HepG2 (cell line): ENCODE results near the gene FGD3. TPM values are rescaled to one million over a fixed set of nuclear protein-coding genes. Genes with fewer than 3 reads are reported as not detected.

Experiments used
- ATAC-seq: fragments of 200-7000 bp; cut with Tn5 transposase; 3 replicates; pipeline ENCODE4 v1.9.1; 2020; ENCODE audit warnings: mild to moderate bottlenecking, moderate library complexity
- BruUV-seq: library from RNA; stranded (reverse); fragments of 400-500 nt; replicated peaks from 2 replicates; lab custom pipeline; 2021; lab: Mats Ljungman, UMichigan
- CTCF ChIA-PET: fragments of 300-600 bp; formaldehyde crosslinking; extraction: SDS; loops from one replicate; lab custom pipeline; 2021; ENCODE audit warnings: low total read pairs, inconsistent platforms, low intra/inter-chr PET ratio; lab: Yijun Ruan, JAX
- POLR2A ChIA-PET: fragments of 350-600 bp; sonication (Branson Sonifier 250); formaldehyde crosslinking; loops from one replicate; lab custom pipeline; 2020; ENCODE audit warnings: antibody characterized with exemption, inconsistent platforms; lab: Yijun Ruan, JAX
- DNase-seq: peaks from one replicate; pipeline ENCODE4 v3.0.0-alpha.2; 2015; ENCODE audit warnings: low spot score
- FAIRE-seq: peaks from 3 replicates; lab custom pipeline; 2011; peaks lifted over from hg19 to GRCh38; lab: Jason Lieb, UNC
- H2AFZ ChIP-seq: one replicate; pipeline ENCODE4 v1.6.1; 2011; ENCODE audit warnings: low read length, inconsistent platforms
- H3K27ac ChIP-seq: fragments of 300-600 bp; 3 replicates; pipeline ENCODE4 v1.8.0; 2011; ENCODE audit warnings: mixed run types, mild to moderate bottlenecking, mixed read lengths, low read length, inconsistent platforms; ENCODE audit not compliant: insufficient read depth; ENCODE audit errors: extremely low read length
- H3K27me3 ChIP-seq, 2 experiments: fragments of 200-600 bp in 1 of 2; 2 replicates in 1 of 2; 3 replicates in 1 of 2; pipeline versions ENCODE4 v1.6.0 to v1.8.0; 2011; ENCODE audit warnings: low read length in 2 of 2, mild to moderate bottlenecking in 2 of 2, moderate library complexity in 2 of 2, inconsistent platforms in 1 of 2; ENCODE audit not compliant: insufficient read depth in 2 of 2, control insufficient read depth in 1 of 2
- H3K36me3 ChIP-seq, 2 experiments: fragments of 200-600 bp in 1 of 2; replicated peaks in 1 of 2; 2 replicates in 1 of 2; 3 replicates in 1 of 2; pipeline versions ENCODE4 v1.5.1 to v1.8.0; 2011; ENCODE audit warnings: low read length in 2 of 2, inconsistent platforms in 1 of 2; ENCODE audit not compliant: insufficient read depth in 2 of 2, control insufficient read depth in 1 of 2
- H3K4me1 ChIP-seq: 2 replicates; pipeline ENCODE4 v1.5.1; 2012; ENCODE audit warnings: low read length, inconsistent platforms; ENCODE audit not compliant: insufficient read depth
- H3K4me2 ChIP-seq: 2 replicates; pipeline ENCODE4 v1.6.0; 2011; ENCODE audit warnings: low read depth, low read length, inconsistent platforms
- H3K4me3 ChIP-seq, 3 experiments: fragments of 200-600 bp in 1 of 3; sonication (generic), shearing (Covaris generic) in 1 of 3; replicated peaks in 1 of 3; 2 replicates each; pipeline ENCODE4 v1.5.1; 2011 to 2016; ENCODE audit warnings: low read length in 3 of 3, inconsistent platforms in 2 of 3, low read depth in 2 of 3, mild to moderate bottlenecking in 2 of 3, control low read depth in 1 of 3, mixed read lengths in 1 of 3; ENCODE audit not compliant: insufficient read depth in 1 of 3
- H3K79me2 ChIP-seq: one replicate; pipeline ENCODE4 v1.6.1; 2011; ENCODE audit warnings: low read length, inconsistent platforms; ENCODE audit not compliant: insufficient read depth
- H3K9ac ChIP-seq: 2 replicates; pipeline ENCODE4 v1.6.0; 2011; ENCODE audit warnings: mild to moderate bottlenecking, low read depth, low read length, inconsistent platforms; ENCODE audit not compliant: insufficient read depth
- H3K9me3 ChIP-seq: 2 replicates; pipeline ENCODE4 v1.5.1; 2012; ENCODE audit warnings: mild to moderate bottlenecking, low read length
- H4K20me1 ChIP-seq: 2 replicates; pipeline ENCODE4 v1.6.0; 2011; ENCODE audit warnings: inconsistent platforms, mild to moderate bottlenecking, low read length, moderate library complexity; ENCODE audit not compliant: insufficient read depth
- ATF1 ChIP-seq: IDR thresholded peaks from 2 replicates; pipeline ENCODE4 v1.6.1; 2016; ENCODE audit warnings: mild to moderate bottlenecking, control low read depth
- CBX5 ChIP-seq: sonication (generic); formaldehyde crosslinking; IDR thresholded peaks from 2 replicates; pipeline ENCODE4 v1.4.0; 2020; ENCODE audit warnings: missing genetic modification reagents, borderline replicate concordance
- HMGA1 ChIP-seq: sonication (generic); formaldehyde crosslinking; conservative IDR thresholded peaks from 2 replicates; pipeline ENCODE4 v1.4.0; 2020; ENCODE audit warnings: missing genetic modification reagents
- HNRNPUL1 ChIP-seq: fragments of 200-400 bp; formaldehyde crosslinking; IDR thresholded peaks from 2 replicates; pipeline ENCODE4 v1.6.1; 2017; ENCODE audit warnings: low read depth, mild to moderate bottlenecking, low read length, moderate library complexity
- NCOA1 ChIP-seq: sonication (generic); formaldehyde crosslinking; IDR thresholded peaks from 2 replicates; pipeline ENCODE4 v1.9.0; 2021; ENCODE audit warnings: missing genetic modification reagents
- NCOA5 ChIP-seq: sonication (generic); formaldehyde crosslinking; IDR thresholded peaks from 2 replicates; pipeline ENCODE4 v1.4.0; 2020; ENCODE audit warnings: missing genetic modification reagents
- POLR2A ChIP-seq, 2 experiments: IDR thresholded peaks; 2 replicates each; pipeline ENCODE4 v1.6.1; 2011; ENCODE audit warnings: low read depth in 2 of 2, low read length in 2 of 2, mild to moderate bottlenecking in 1 of 2, moderate library complexity in 1 of 2; ENCODE audit not compliant: insufficient read depth in 1 of 2
- SKI ChIP-seq: fragments of 450-650 bp; IDR thresholded peaks from one replicate; pipeline ENCODE4 v1.6.1; 2018; ENCODE audit warnings: mild to moderate bottlenecking; ENCODE audit not compliant: partially characterized antibody
- SNAI1 ChIP-seq: sonication (generic); formaldehyde crosslinking; IDR thresholded peaks from 2 replicates; pipeline ENCODE4 v1.5.0; 2020; ENCODE audit warnings: mild to moderate bottlenecking, missing genetic modification reagents, borderline replicate concordance
- UBTF ChIP-seq: sonication (generic); formaldehyde crosslinking; IDR thresholded peaks from 2 replicates; pipeline ENCODE4 v1.4.0; 2020; ENCODE audit warnings: mild to moderate bottlenecking, missing genetic modification reagents
- ZNF207 ChIP-seq: fragments of 450-650 bp; IDR thresholded peaks from 2 replicates; pipeline ENCODE4 v1.6.1; 2016; ENCODE audit warnings: antibody characterized with exemption, borderline replicate concordance
- ZNF615 ChIP-seq: sonication (generic); formaldehyde crosslinking; IDR thresholded peaks from 2 replicates; pipeline ENCODE4 v1.5.0; 2020; ENCODE audit warnings: mild to moderate bottlenecking, missing genetic modification reagents, borderline replicate concordance
- ZNF788 ChIP-seq: sonication (generic); formaldehyde crosslinking; IDR thresholded peaks from 2 replicates; pipeline ENCODE4 v1.5.0; 2020; ENCODE audit warnings: mild to moderate bottlenecking, missing genetic modification reagents, borderline replicate concordance
- WGBS: methylation state at CpG from one replicate; pipeline ENCODE4 v1.1.6; 2017; ENCODE audit warnings: low lambda C conversion rate; 5-methylcytosine and 5-hydroxymethylcytosine counted together
- in situ Hi-C: cut with HindIII; loops from 2 replicates; pipeline ENCODE4 v1.10.0; 2017; ENCODE audit warnings: low pct_unique_long_range_greater_than_20kb; ENCODE audit not compliant: extremely low pct_ligation_motif_present
- intact Hi-C: fragments of 100-400 bp; cut with micrococcal nuclease; formaldehyde crosslinking; loops from one replicate; pipeline ENCODE4 v1.10.0; 2022; ENCODE audit not compliant: unreplicated experiment
- polyA plus RNA-seq, 8 experiments: library from polyadenylated mRNA; depleted of rRNA in 3 of 8; stranded (reverse) in 7 of 8; unstranded in 1 of 8; fragments of >200 nt; fragmentation: Illumina TruSeq in 4 of 8; extraction: Trizol in 4 of 8; gene quantifications; 2 replicates each; pipeline versions ENCODE4 v1.2.1 to v1.2.3, GENCODE V29; 2011 to 2016; ENCODE audit warnings: low read depth in 4 of 8, missing spikeins in 1 of 8, mixed read lengths in 1 of 8; ENCODE audit not compliant: insufficient read depth in 1 of 8
- total RNA-seq, 5 experiments: library from RNA; depleted of rRNA; stranded (reverse); fragments of >200 nt; fragmentation: Illumina TruSeq; extraction: Trizol; gene quantifications; 2 replicates each; pipeline ENCODE4 v1.2.3, GENCODE V29; 2016; ENCODE audit warnings: low read depth in 1 of 5
- TF ChIP-seq, protein P1 (sequence below): sonication (generic); formaldehyde crosslinking; IDR thresholded peaks from 2 replicates; pipeline ENCODE4 v1.8.0; 2022; ENCODE audit warnings: mild to moderate bottlenecking, missing genetic modification reagents, moderate library complexity
- TF ChIP-seq, protein P2 (sequence below): sonication (generic); formaldehyde crosslinking; IDR thresholded peaks from 2 replicates; pipeline ENCODE4 v1.4.0; 2020; ENCODE audit warnings: missing genetic modification reagents, mild to moderate bottlenecking, borderline replicate concordance
- TF ChIP-seq, protein P3 (sequence below), 2 experiments: sonication (generic) in 1 of 2; formaldehyde crosslinking in 1 of 2; IDR thresholded peaks; 2 replicates each; pipeline versions ENCODE4 v1.4.0 to v1.6.1; 2018 to 2020; ENCODE audit warnings: missing genetic modification reagents in 2 of 2, borderline replicate concordance in 1 of 2, low read depth in 1 of 2, mild to moderate bottlenecking in 1 of 2, missing biosample characterization in 1 of 2

The FGD3 gene
- total and polyA plus RNA-seq, 2 of the 13 experiments (the other 11 are each of a cell fraction or from before 2014, with no cell fraction given), result 0.53 to 1.1 TPM

DNA sequence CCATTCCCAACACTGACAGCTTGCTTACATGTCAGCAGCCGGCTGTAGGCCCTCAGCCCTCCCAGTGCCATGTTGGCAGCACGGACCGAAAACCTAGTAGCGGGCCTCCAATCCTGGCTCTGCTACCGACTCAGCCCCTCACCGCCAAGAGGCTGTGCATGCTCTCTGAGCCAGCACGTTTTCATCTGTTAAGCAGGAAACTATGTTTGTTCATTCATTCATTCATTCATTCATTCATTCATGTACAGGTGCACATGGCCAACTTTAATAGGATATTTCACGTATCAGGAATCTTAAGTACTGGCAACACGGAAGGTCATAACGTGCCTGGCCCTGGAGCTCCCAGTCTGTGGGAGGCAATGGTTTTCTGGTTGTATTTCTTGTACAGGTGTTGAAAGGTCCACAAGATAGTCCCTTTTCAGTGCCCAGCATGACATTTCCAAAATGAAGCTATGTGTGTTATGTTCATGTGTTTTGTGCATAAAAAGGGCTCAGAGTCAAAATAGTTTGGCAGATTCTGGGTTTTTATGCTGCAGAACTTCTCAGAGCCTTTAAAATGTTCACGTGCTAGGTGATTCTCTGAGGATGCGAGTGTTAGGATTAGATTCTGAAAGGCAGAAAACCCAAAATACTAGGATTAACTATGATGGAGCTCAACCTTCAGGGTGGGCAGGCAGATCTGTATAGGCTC, 128.9 kb downstream of the FGD3 start:
- intact Hi-C loops (no loop called here), in situ Hi-C loops (no loop called here)
- Histone ChIP-seq H3K4me3 (no peak overlapping the region), H3K27ac (no peak overlapping the region), H3K9ac (no peak overlapping the region), H3K79me2 (no peaks in the 10 kb centered on the region), H3K36me3 (no peaks in the 10 kb centered on the region), H3K27me3 (no peaks in the 10 kb centered on the region), H4K20me1 (no peaks in the 10 kb centered on the region), H3K9me3 (no peaks in the 10 kb centered on the region), H3K4me2 (no peak overlapping the region), H2AFZ (no peak overlapping the region), H3K4me1 (peaks cover 15% of the 10 kb centered on the region; the same call in 1 of the 2 replicates)
- WGBS, result 77% methylated on average over 11 of the region's 12 CpGs
- BruUV-seq, result no TSS peak
- CTCF ChIA-PET, result no interaction called here
- POLR2A ChIA-PET, result no interaction called here
- FAIRE-seq, result no peak
- no peak for ATAC-seq
- DNase-seq, result no peak
- TF ChIP-seq ZNF788 (CRISPR knock-in tag) (no peak), ZNF615 (CRISPR knock-in tag) (no peak), UBTF (CRISPR knock-in tag) (no peak), ATF1 (CRISPR knock-in tag) (no peak), SNAI1 (CRISPR knock-in tag) (no peak), HNRNPUL1 (no peak), NCOA1 (CRISPR knock-in tag) (no peak), SKI (no peak), HMGA1 (CRISPR knock-in tag) (no peak), ZNF207 (no peak), CBX5 (CRISPR knock-in tag) (no peak), POLR2A (IDR thresholded peaks at IDR 0.05; ENCODE audit: insufficient read depth in 1 of 2, low read depth in 2 of 2, low read length in 2 of 2) (no peak), NCOA5 (no peak)
- TF ChIP-seq, protein P1, sequence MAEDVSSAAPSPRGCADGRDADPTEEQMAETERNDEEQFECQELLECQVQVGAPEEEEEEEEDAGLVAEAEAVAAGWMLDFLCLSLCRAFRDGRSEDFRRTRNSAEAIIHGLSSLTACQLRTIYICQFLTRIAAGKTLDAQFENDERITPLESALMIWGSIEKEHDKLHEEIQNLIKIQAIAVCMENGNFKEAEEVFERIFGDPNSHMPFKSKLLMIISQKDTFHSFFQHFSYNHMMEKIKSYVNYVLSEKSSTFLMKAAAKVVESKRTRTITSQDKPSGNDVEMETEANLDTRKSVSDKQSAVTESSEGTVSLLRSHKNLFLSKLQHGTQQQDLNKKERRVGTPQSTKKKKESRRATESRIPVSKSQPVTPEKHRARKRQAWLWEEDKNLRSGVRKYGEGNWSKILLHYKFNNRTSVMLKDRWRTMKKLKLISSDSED (CRISPR knock-in tag), result no peak
- TF ChIP-seq, protein P2, sequence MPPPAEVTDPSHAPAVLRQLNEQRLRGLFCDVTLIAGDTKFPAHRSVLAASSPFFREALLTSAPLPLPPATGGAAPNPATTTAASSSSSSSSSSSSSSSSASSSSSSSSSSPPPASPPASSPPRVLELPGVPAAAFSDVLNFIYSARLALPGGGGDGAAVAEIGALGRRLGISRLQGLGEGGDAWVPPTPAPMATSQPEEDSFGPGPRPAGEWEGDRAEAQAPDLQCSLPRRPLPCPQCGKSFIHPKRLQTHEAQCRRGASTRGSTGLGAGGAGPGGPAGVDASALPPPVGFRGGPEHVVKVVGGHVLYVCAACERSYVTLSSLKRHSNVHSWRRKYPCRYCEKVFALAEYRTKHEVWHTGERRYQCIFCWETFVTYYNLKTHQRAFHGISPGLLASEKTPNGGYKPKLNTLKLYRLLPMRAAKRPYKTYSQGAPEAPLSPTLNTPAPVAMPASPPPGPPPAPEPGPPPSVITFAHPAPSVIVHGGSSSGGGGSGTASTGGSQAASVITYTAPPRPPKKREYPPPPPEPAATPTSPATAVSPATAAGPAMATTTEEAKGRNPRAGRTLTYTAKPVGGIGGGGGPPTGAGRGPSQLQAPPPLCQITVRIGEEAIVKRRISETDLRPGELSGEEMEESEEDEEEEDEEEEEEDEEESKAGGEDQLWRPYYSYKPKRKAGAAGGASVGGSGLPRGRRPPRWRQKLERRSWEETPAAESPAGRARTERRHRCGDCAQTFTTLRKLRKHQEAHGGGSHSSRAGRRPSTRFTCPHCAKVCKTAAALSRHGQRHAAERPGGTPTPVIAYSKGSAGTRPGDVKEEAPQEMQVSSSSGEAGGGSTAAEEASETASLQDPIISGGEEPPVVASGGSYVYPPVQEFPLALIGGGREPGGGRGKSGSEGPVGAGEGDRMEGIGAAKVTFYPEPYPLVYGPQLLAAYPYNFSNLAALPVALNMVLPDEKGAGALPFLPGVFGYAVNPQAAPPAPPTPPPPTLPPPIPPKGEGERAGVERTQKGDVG (CRISPR knock-in tag), result no peak
- TF ChIP-seq, protein P3, sequence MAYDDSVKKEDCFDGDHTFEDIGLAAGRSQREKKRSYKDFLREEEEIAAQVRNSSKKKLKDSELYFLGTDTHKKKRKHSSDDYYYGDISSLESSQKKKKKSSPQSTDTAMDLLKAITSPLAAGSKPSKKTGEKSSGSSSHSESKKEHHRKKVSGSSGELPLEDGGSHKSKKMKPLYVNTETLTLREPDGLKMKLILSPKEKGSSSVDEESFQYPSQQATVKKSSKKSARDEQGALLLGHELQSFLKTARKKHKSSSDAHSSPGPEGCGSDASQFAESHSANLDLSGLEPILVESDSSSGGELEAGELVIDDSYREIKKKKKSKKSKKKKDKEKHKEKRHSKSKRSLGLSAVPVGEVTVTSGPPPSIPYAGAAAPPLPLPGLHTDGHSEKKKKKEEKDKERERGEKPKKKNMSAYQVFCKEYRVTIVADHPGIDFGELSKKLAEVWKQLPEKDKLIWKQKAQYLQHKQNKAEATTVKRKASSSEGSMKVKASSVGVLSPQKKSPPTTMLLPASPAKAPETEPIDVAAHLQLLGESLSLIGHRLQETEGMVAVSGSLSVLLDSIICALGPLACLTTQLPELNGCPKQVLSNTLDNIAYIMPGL (CRISPR knock-in tag; IDR thresholded peaks at IDR 0.05; ENCODE audit: borderline replicate concordance in 1 of 2, low read depth in 1 of 2), result no peak
